Glutamatergic neuron (in vitro differentiated cells): ENCODE measurements around the gene DFFA. TPM values are rescaled to one million over a fixed set of nuclear protein-coding genes. Genes with fewer than 3 reads are reported as not detected.

Source experiments
- DNase-seq: peaks from one replicate; pipeline ENCODE4 v3.0.0; 2022
- H3K27ac Mint-ChIP-seq: one replicate; pipeline ENCODE4 v1.8.0; 2020; ENCODE audit warnings: mild to moderate bottlenecking, mixed read lengths, inconsistent platforms; ENCODE audit not compliant: unreplicated experiment
- H3K27me3 Mint-ChIP-seq: one replicate; pipeline ENCODE4 v1.8.0; 2020; ENCODE audit warnings: mild to moderate bottlenecking, moderate library complexity, mixed read lengths, inconsistent platforms; ENCODE audit not compliant: unreplicated experiment
- H3K36me3 Mint-ChIP-seq: one replicate; pipeline ENCODE4 v1.8.0; 2020; ENCODE audit warnings: mild to moderate bottlenecking, mixed read lengths, inconsistent platforms; ENCODE audit not compliant: unreplicated experiment
- H3K4me1 Mint-ChIP-seq: one replicate; pipeline ENCODE4 v1.8.0; 2020; ENCODE audit warnings: mild to moderate bottlenecking, low read depth, mixed read lengths, inconsistent platforms; ENCODE audit not compliant: unreplicated experiment
- H3K4me3 Mint-ChIP-seq: one replicate; pipeline ENCODE4 v1.8.0; 2020; ENCODE audit warnings: mild to moderate bottlenecking, mixed read lengths, inconsistent platforms; ENCODE audit not compliant: unreplicated experiment
- H3K9me3 Mint-ChIP-seq: one replicate; pipeline ENCODE4 v1.8.0; 2020; ENCODE audit warnings: mild to moderate bottlenecking, moderate library complexity, mixed read lengths, inconsistent platforms; ENCODE audit not compliant: unreplicated experiment
- CTCF ChIP-seq: fragments of 200-600 bp; sonication (generic); IDR thresholded peaks from one replicate; pipeline ENCODE4 v1.5.0; 2021; ENCODE audit not compliant: partially characterized antibody, unreplicated experiment
- total RNA-seq: library from RNA; stranded (reverse); fragmentation: NEBNext Ultra II Directional; extraction: Animal tissue kit (Norgen Biotek cat#: 25700); gene quantifications from one replicate; pipeline ENCODE4 v1.2.1, GENCODE V29; 2021; ENCODE audit not compliant: unreplicated experiment

DFFA gene
- total RNA-seq, 1 donor from 2014 or later: 38.0 TPM

GRCh38 chr1:10407201-10407600, 65.1 kb downstream of the DFFA start:
- Mint-ChIP-seq H3K36me3 (no peaks in the 10 kb centered on the region), H3K27ac (no peak overlapping the region), H3K4me3 (no peak overlapping the region), H3K27me3 (peaks cover 7% of the 10 kb centered on the region), H3K9me3 (peaks cover 4% of the 10 kb centered on the region), H3K4me1 (no peaks in the 10 kb centered on the region)
- TF ChIP-seq CTCF: no peak
- DNase-seq: no peak

Other genes with a start within 250 kb of the DFFA start
- 304 TPM for gene PGD, start 73.5 kb downstream of the DFFA start, total RNA-seq
- gene CENPS, start 42.1 kb downstream of the DFFA start, total RNA-seq: 9.3 TPM
- gene CORT, start 22.5 kb downstream of the DFFA start, total RNA-seq: 0.59 TPM
- gene PEX14, start 2.4 kb upstream of the DFFA start, total RNA-seq: 25.8 TPM